ENCODE results near the gene CABYR.

CABYR gene

GRCh38 chr18:24195296-24196053 lies 56.6 kb downstream of the CABYR start:
- no peak for DNase-seq (ENCODE audit: low spot score)

- no peak for DNase-seq (ENCODE audit: low spot score)
Measured at GRCh38 chr18:24196764-24197163, 57.9 kb downstream of the CABYR start.

- DNase-seq (ENCODE audit: low spot score), result no peak
Measured at GRCh38 chr18:24197412-24197811, 58.5 kb downstream of the CABYR start.

- no peak for DNase-seq (ENCODE audit: low spot score)
Measured at GRCh38 chr18:24198461-24198860, 59.6 kb downstream of the CABYR start.

- DNase-seq (ENCODE audit: low spot score), result no peak
Measured at GRCh38 chr18:24199372-24199962, 60.6 kb downstream of the CABYR start.

DNA sequence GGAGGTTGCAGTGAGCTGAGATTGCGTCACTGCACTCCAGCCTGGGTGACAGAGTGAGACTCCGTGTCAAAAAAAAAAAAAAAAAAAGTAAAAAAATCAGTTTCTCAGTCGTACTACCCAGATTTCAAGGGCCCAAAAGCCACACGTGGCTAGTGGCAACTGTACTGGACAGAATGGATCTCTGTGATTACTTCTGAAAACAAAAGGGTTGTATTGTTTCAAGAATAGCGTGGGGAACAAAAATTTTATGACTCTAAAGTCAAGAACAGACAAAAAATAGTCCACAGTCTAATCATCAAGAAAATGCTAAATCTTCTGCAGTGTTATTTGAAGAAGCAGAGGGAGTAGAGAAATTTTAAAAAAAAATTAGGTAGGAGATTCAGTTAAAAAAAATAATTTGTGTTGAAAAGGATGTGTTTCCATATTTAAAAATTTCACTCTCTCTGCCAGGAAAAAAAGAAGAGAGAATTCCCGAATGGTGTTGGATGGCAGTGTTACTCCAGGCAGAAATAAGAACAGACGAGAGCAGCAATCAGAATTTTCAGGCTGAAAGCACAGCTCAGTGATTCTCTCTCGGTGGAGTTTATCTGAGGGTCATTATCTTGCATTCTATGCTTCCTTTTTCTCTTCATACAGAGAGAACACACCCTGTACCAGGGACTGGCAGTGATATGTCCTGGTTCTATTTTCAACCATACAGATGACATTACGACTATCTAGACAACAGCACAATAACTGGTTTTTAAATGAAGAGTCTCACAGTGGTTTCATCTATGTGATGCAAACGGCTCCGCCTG lies 61.8 kb downstream of the CABYR start:
- peak; percentile 76 for DNase-seq (ENCODE audit: low spot score)

DNA sequence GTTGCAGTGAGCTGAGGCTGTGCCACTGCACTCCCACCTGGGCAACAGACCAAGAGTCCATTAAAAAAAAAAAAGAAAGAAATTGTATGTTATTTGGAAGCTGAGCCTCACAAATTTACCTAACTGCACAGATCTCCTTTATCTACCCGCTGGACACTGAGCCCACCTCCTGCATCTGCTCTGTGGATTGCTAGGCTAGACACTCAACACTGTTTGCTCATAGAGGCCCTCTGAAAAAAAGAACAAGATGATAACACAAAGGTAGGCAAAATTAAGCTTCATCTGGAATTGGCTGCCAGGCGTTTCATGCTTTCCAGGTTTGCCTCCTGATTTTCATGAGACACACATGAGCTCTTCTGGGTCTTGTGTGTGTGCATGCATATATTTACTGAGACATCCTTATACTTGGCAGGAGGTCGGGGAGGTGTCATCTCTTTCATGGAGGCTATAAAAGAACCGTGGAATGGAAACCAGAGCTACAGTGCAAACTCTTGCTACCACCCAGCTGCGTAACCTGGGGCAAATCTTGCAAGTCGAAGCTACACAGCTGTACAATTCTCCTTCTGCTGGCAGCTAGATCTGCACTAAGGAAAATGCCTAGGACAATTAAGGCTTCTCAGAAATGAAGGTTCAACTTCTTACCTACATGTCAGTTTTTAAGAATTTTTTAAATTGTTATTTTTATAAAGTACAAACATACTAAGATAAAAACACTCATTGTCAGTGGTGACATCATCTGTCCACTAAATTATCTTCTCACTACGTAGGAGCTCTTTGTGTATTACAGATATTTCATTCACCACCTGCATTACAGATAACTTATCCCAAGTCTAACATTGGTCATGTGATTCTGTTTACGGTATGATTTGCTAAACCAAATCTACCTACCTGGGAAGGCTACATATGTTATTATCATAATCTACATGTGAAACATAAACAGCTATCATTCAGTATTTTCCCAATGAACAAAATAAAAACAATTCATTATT lies 63.1 kb downstream of the CABYR start:
- DNase-seq (ENCODE audit: low spot score), result no peak

DNA sequence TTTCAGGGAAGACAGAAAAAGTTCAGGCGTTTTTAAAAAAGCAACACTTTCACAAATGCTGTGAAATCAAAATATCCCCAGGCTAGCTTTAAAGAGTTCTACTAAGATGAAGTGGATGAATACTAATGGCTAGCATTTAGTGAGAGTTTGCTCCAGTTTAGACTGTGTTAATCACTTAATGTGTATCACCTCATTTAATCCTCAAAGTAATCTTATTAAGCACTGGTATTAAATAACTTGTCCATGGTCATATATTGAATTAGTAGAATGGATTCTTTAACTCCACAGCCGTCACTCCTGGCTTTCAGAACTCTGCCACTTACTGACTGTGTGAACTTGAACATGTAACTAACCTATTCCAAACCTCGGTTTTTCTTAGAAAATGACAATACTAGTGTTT lies 66.0 kb downstream of the CABYR start:
- DNase-seq (ENCODE audit: low spot score), result no peak

GRCh38 chr18:24208270-24209035 lies 69.6 kb downstream of the CABYR start:
- no peak for DNase-seq (ENCODE audit: low spot score)

- no peak for DNase-seq (ENCODE audit: low spot score)
Measured at GRCh38 chr18:24209558-24209957, 70.7 kb downstream of the CABYR start.
